ENCODE results near the gene HES5. TPM values are rescaled to one million over a fixed set of nuclear protein-coding genes. Genes with fewer than 3 reads are reported as not detected.

HES5 gene
- total RNA-seq, 1 experiment from 2014 or later: 0.84 TPM

- no peaks in the 10 kb centered on the region for H3K79me2 ChIP-seq (ENCODE audit: low read length)
- BruUV-seq (replicated peaks): no TSS peak
- intact Hi-C loops (cut with micrococcal nuclease): no loop called here
- H3K36me3 ChIP-seq (ENCODE audit: low read depth, low read length): no peaks in the 10 kb centered on the region
- H3K4me2 ChIP-seq (ENCODE audit: low read length): no peak overlapping the region
- POLR2A ChIA-PET (ENCODE audit: unreplicated experiment): interaction anchor here (0.5 kb wide), 1 partner anchor 952 kb away, joined by 3 read pairs; no protein-coding TSS in a partner anchor
- DNase-seq: no peak
- H3K9me3 ChIP-seq (ENCODE audit: low read length): no peaks in the 10 kb centered on the region
- no peaks in the 10 kb centered on the region for H3F3A ChIP-seq (ENCODE audit: low read length, unreplicated experiment)
- H3K9me2 ChIP-seq (replicated peaks; ENCODE audit: low read length): no peaks in the 10 kb centered on the region
- no peaks in the 10 kb centered on the region for H3K4me1 ChIP-seq (ENCODE audit: insufficient read depth, low read length)
- CTCF ChIA-PET: interaction anchor here (1.2 kb wide), 1 partner anchor 20 kb away, joined by 5 read pairs; no protein-coding TSS in a partner anchor
- no peak overlapping the region for H2AFZ ChIP-seq (ENCODE audit: low read length)
- H3K27me3 ChIP-seq (ENCODE audit: low read length): no peaks in the 10 kb centered on the region
- no peaks in the 10 kb centered on the region for H4K20me1 ChIP-seq (ENCODE audit: low read length)
- H3K9ac ChIP-seq (ENCODE audit: low read length): no peak overlapping the region
- no peak overlapping the region for H3K27ac ChIP-seq (ENCODE audit: low read length)
- no peak for TF ChIP-seq EZH2phosphoT487 (IDR thresholded peaks at IDR 0.05; ENCODE audit: borderline replicate concordance, low read length)
- H3K4me3 ChIP-seq (ENCODE audit: low read length): no peak overlapping the region
- ATAC-seq: no peak
These were observed 49.7 kb downstream of the HES5 start for GRCh38 chr1:2480236-2480985.

GRCh38 chr1:2479618-2480017, 50.4 kb downstream of the HES5 start:
- Histone ChIP-seq H2AFZ (ENCODE audit: low read length) (no peak overlapping the region), H3K4me3 (ENCODE audit: low read length) (no peak overlapping the region), H3K9ac (ENCODE audit: low read length) (no peak overlapping the region), H3F3A (ENCODE audit: low read length, unreplicated experiment) (no peaks in the 10 kb centered on the region), H3K4me1 (ENCODE audit: insufficient read depth, low read length) (no peaks in the 10 kb centered on the region), H3K79me2 (ENCODE audit: low read length) (no peaks in the 10 kb centered on the region), H3K27ac (ENCODE audit: low read length) (no peak overlapping the region), H3K27me3 (ENCODE audit: low read length) (no peaks in the 10 kb centered on the region), H3K9me2 (replicated peaks; ENCODE audit: low read length) (no peaks in the 10 kb centered on the region), H3K9me3 (ENCODE audit: low read length) (no peaks in the 10 kb centered on the region), H3K36me3 (ENCODE audit: low read depth, low read length) (no peaks in the 10 kb centered on the region), H4K20me1 (ENCODE audit: low read length) (no peaks in the 10 kb centered on the region), H3K4me2 (ENCODE audit: low read length) (no peak overlapping the region)
- ChIA-PET POLR2A (ENCODE audit: unreplicated experiment) (interaction anchor here (0.5 kb wide), 1 partner anchor 953 kb away, joined by 3 read pairs; no protein-coding TSS in a partner anchor), CTCF (no interaction called here)
- no TSS peak for BruUV-seq (replicated peaks)
- no peak for TF ChIP-seq EZH2phosphoT487 (IDR thresholded peaks at IDR 0.05; ENCODE audit: borderline replicate concordance, low read length)
- no peak for TF ChIP-seq CTCF (conservative IDR thresholded peaks at IDR 0.05; ENCODE audit: low read depth, low read length)
- TF ChIP-seq EZH2 (IDR thresholded peaks at IDR 0.05; ENCODE audit: low read length, unreplicated experiment): no peak
- intact Hi-C loops (cut with micrococcal nuclease): no loop called here
- ATAC-seq (no peak), DNase-seq (no peak)

- Histone ChIP-seq H3K79me2 (ENCODE audit: low read length) (no peaks in the 10 kb centered on the region), H3K4me1 (ENCODE audit: insufficient read depth, low read length) (no peaks in the 10 kb centered on the region), H3K9me3 (ENCODE audit: low read length) (no peaks in the 10 kb centered on the region), H3F3A (ENCODE audit: low read length, unreplicated experiment) (no peaks in the 10 kb centered on the region), H3K27me3 (ENCODE audit: low read length) (no peaks in the 10 kb centered on the region), H2AFZ (ENCODE audit: low read length) (no peak overlapping the region), H3K4me3 (ENCODE audit: low read length) (no peak overlapping the region), H3K4me2 (ENCODE audit: low read length) (no peak overlapping the region), H3K9me2 (replicated peaks; ENCODE audit: low read length) (no peaks in the 10 kb centered on the region), H3K27ac (ENCODE audit: low read length) (no peak overlapping the region), H4K20me1 (ENCODE audit: low read length) (no peaks in the 10 kb centered on the region), H3K9ac (ENCODE audit: low read length) (no peak overlapping the region), H3K36me3 (ENCODE audit: low read depth, low read length) (no peaks in the 10 kb centered on the region)
- ChIA-PET CTCF (no interaction called here), POLR2A (ENCODE audit: unreplicated experiment) (no interaction called here)
- no peak for ATAC-seq
- no peak for TF ChIP-seq EZH2phosphoT487 (IDR thresholded peaks at IDR 0.05; ENCODE audit: borderline replicate concordance, low read length)
- no peak for TF ChIP-seq CTCF (conservative IDR thresholded peaks at IDR 0.05; ENCODE audit: low read depth, low read length)
- TF ChIP-seq EZH2 (IDR thresholded peaks at IDR 0.05; ENCODE audit: low read length, unreplicated experiment): no peak
- DNase-seq: no peak
- intact Hi-C loops (cut with micrococcal nuclease): no loop called here
- no TSS peak for BruUV-seq (replicated peaks)
These were observed 50.9 kb downstream of the HES5 start for GRCh38 chr1:2479186-2479585.

Other genes starting within 250 kb of the HES5 start
- 11.2 and 30.5 TPM in 2 replicates for gene MORN1, start 138.7 kb downstream of the HES5 start, total RNA-seq (2014; rRNA removed)
- 160 TPM in 2 replicates for gene RER1, start 138.4 kb downstream of the HES5 start, total RNA-seq (2014; rRNA removed)
- gene PEX10, start 117.7 kb downstream of the HES5 start, total RNA-seq (2014; rRNA removed): 97.8 and 100 TPM in 2 replicates
- gene PLCH2, start 54.0 kb downstream of the HES5 start, total RNA-seq (2014; rRNA removed): 5.9 and 7.2 TPM in 2 replicates
- 69.4 and 86.9 TPM in 2 replicates for gene PANK4, start 3.7 kb downstream of the HES5 start, total RNA-seq (2014; rRNA removed)
- 21.1 and 25.5 TPM in 2 replicates for gene TNFRSF14, start 26.1 kb upstream of the HES5 start, total RNA-seq (2014; rRNA removed)
- 75.0 and 85.0 TPM in 2 replicates for gene PRXL2B, start 56.5 kb upstream of the HES5 start, total RNA-seq (2014; rRNA removed)
- 1.8 TPM in 1 of 2 replicates, not detected in the other for gene MMEL1, start 102.8 kb upstream of the HES5 start, total RNA-seq (2014; rRNA removed)